IPS-11a (cell line): Measurements from ENCODE around the gene OTOG.

ENCODE experiments used
- H3K4me3 ChIP-seq: one replicate; pipeline ENCODE4 v1.5.1; 2013; ENCODE audit warnings: low read depth, low read length, control low read depth

OTOG gene

DNA sequence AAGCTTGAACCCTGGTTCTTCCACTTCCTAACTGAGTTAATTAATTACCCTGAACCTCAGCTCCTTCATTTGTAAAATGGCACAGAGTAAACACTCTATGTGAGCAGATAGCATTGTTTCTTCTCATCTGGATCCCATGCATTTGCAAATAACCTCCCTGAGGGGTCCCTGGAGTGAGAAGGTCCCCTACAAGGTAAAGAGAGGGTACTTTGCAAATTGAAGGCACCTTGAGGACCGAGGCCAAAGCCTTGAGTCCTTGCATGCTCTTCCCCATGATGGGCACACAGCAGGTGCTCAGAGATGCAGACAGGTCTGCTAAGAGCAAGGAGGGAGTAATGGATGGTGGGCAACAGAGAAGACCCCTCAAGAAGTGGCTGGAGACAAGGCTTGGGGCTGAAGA lies 33.2 kb downstream of the OTOG start:
- no peak overlapping the region for H3K4me3 ChIP-seq

DNA sequence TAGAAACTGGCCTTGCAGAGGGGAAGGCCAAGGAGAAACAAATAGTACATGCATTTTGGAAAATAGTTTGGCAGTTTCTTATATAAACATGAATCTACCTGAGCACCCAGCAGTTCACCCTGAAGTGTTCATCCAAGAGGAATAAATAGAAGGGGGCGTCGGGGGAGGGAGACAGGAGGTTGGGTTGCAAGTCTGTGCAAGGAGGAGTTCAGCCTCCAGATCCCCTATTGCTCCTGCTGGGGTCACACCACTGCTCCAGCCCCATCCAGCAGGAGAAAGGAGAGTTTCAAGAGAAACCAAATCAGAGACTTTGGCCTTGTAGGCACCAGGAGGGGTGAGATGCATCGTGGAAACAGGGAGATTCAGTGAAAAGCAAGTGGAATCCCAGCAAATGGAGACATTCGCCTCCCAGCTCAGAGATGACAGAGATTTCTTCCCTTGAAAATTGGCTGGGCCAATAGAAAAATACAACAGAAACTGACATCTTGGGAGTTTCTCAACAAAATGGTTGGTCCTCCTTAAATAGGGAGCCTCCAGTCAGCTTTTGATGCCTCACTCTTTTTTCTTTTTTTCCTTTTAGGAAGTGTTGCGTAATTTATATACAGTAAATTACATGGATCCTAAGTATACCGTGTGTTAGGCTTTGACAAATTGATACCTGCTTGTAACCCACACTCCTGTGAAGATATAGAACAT lies 34.1 kb downstream of the OTOG start:
- H3K4me3 ChIP-seq: no peak overlapping the region

DNA sequence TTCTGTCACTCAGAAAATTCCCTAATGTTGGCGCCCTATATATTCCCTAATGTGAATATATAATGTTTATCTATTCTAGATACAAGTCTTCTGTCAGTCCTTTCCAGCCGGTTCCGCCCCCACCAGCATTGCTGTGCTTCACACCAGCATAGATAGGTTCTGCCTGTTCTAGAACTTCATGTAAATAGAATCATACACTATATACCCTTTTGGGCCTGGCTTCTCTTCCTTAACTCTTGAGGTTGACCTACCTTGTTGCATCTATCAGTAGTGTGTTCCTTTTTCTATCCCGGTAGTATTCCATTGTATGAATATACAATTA lies 34.6 kb downstream of the OTOG start:
- H3K4me3 ChIP-seq: no peak overlapping the region

DNA sequence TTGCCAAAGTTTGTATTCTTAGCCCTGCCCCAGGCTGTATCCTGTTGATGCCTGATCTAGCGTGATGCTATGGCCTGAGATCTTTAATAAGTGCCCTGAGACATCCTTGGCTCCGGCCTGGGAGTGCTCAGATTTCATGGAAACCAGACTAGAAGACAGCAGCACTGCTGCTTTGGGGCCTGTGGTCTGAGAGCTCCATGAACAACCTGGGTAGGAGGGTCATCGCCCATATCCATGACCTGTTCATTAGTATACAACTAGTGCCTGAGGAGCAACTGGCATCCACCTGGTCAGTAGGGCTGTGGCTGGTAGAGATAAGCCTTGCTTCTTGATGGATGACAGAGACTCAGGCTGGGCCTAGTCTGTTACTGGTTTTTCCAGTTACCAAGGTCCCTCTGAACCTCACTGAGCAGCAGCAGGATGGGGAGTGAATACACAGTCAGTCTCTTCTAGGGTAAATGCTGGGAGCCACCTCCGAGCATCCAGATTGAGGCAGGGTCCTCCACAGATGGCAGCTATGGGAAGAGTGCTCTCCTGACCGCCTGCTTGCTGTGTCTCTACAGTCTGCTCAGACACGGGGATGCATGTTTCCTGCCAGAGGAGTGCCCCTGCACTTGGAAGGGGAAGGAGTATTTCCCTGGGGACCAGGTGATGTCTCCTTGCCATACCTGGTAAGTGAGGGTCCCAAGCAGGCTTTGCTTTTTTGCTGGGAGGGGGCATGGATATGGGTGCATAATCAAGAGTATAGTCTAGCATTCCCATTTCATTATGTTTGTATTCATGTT lies 39.0 kb downstream of the OTOG start:
- H3K4me3 ChIP-seq: no peak overlapping the region

DNA sequence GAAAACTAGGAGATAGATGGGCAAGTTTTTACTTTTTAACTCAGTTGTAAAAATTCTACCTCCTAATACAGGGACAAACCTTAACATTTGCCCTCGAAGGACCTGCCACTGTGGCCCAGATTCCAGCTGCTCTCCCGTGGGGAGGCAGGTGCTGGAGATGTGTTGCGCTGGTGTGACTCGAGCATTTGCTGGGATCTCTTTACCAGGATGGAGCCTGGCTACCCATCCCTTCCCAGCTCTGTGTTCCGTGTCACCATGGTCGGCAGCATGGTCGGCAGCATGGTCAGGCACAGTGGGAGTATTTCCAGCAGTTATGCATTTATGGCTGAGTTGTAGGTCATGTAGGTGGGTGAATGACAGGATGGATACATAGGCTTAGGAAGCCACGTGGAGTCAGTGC lies 41.1 kb downstream of the OTOG start:
- H3K4me3 ChIP-seq: no peak overlapping the region

DNA sequence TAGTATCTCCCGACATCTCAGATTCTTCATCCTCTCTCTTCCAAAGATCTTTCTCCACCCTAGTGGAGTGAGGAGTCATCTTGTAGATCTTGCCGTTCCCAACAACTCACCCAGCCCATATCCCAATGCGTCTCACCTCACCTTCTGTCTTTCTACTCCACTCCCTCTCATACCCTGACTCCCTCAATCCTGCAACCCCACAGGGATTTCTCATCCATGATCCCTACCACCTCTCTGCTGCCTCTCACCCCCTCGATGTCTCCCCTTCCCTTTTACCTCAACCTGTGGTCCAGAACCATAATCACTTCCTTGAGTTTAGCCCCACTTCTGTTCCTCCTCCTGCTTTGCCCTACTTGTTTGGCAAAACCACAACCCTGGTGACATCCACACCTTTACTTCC lies 41.7 kb downstream of the OTOG start:
- H3K4me3 ChIP-seq: no peak overlapping the region

DNA sequence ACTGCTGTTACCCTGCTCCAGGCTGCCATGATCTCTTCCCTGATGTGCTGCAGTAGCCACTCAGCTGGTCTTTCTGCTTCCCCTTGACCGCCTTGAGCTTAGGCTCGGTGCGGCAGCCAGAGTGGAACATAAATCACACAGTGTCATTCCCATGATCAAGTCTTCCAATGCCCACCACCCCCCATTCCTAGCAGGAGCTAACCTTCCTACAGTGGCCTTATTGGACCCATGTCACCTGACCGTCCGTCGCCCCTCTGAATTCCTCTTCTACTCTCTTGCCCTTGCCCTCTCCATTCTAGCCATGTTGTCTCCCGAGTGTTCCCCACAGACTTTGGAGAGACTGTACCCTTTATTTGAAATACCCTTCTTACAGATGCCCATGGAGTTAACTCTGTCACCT lies 43.4 kb downstream of the OTOG start:
- no peak overlapping the region for H3K4me3 ChIP-seq

DNA sequence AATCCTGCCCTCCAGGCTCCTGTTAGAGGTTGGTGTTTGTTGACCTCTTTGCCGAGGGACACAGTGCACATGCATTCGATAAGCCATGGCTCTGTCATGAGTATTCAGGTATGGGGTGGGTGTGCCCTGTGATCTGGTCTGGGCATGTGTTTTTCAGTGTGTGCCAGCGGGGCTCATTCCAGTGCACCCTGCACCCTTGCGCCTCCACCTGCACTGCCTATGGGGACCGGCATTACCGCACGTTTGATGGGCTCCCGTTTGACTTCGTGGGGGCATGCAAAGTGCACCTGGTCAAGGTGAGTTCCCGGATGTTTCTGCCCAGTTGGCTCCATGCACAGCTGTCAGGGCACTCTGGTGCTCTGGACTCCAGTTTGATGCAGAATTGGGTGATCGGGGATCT lies 44.2 kb downstream of the OTOG start:
- no peak overlapping the region for H3K4me3 ChIP-seq

DNA sequence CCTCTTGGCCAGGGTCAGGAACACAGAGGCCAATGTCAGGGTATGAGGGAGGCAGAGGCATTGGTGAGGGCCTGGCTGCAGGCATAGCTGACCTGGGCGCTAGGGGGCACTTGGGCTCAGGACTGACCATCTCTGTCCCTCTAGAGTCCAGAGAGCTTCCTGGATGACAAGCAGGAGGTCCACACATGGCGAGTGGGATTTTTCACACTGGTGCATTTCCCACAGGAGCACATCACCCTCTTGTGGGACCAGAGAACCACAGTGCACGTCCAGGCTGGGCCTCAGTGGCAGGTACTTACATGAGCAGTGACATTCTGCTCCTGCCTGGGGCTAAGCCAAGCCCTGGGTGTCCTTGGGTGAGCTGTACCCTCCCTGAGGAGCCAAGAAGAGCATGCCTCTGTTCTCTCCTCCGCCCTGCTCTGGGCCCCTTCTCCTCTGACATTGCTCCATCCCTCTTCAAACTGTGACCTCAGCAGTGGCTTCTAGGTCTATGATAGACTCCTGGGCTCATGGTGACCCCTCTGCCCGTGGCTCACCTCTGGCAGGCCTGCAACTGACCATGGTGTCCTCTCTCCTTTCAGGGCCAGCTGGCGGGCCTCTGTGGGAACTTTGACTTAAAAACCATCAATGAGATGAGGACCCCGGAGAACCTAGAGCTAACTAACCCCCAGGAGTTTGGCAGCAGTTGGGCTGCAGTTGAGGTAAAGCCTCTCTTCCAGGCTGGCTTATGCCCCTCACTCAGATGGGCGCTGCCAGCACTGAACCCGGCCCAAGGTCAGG lies 46.6 kb downstream of the OTOG start:
- H3K4me3 ChIP-seq: no peak overlapping the region

DNA sequence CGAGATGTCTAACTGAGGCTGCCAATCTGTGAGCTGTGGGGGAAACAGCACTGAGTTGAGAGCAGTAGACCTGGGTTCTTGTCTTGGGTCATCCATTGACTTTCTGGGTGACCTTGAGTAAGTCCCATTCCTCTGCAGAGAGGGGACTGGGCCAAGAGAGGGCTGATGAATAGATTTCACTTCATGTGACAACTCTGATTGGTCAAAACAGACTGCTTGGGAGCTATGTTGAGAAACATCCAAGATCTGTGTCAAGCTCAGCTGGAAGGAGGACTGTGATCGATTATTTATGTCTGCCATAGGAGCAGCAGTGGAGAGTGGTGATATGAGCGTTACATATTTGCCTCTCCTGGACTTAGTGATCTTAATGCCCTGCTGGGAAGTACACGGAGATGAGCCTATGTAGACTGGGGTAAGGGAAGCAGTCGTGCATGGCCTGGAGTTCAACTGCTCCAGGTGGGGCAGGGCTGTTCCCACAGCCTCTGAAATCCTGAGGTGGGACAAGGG lies 47.7 kb downstream of the OTOG start:
- H3K4me3 ChIP-seq: no peak overlapping the region

DNA sequence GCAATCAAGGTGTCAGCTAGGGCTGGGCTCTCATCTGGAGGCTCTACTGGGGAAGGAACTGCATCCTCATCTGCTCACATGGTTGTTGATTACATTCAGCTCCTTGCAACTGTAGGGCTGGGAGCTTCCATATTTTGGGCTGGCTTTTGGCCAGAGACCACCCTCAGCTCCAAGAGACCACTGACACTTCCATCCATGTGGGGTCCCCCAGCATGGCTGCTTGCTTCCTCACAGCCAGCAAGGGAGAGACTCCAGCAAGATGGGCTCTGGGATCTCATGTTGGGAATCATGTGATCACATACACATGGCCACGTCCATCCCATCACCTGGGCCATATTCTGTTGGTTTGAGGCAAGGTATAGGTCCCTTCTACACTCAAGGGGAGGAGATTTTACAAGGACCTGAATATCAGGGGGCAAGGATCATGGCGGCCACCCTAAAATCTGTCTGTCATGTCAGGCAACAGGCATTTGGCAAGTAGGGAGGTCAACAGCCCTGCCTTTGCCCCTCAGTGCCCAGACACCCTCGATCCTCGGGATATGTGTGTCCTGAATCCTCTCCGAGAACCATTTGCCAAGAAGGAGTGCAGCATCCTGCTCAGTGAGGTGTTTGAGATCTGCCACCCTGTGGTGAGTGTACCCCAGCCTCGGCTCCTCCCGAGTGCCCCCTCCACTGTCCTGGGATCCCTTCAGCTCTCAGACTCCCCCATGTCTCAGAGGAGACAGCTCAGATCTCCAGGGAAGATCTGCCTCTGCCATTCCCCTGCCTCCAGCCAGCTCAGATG lies 48.7 kb downstream of the OTOG start:
- no peak overlapping the region for H3K4me3 ChIP-seq

DNA sequence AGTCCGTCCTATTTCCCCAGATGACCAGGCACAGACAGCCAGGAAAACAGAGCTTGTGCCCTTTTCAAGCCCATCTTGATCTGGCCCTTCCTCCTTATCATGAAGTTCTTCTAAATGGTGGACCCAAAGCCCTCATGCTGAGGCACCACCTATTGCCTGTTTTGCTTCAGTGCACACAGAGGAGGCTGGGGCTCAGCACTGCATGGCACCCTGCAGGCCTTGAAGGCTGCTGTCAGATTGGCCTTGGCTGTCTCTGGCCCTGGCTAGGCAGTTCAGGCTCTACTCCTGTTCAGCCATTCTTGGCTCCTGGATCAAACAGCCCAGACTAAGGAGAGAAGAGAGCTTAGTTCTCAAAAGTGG lies 49.2 kb downstream of the OTOG start:
- no peak overlapping the region for H3K4me3 ChIP-seq

DNA sequence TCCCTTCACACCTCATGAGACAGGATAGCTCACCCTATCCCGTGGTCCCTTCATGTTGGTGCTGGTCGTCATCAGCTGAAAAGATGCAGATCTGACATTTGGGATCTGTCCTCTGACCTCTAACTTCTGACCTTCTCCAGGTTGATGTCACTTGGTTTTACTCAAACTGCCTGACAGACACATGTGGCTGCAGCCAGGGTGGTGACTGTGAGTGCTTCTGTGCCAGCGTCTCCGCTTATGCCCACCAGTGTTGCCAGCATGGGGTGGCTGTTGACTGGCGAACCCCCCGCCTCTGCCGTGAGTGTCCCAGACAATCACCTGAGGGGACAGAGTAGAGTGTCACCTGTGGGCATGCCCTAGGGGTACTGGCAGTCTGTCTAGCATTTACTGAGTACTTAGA lies 49.7 kb downstream of the OTOG start:
- no peak overlapping the region for H3K4me3 ChIP-seq

DNA sequence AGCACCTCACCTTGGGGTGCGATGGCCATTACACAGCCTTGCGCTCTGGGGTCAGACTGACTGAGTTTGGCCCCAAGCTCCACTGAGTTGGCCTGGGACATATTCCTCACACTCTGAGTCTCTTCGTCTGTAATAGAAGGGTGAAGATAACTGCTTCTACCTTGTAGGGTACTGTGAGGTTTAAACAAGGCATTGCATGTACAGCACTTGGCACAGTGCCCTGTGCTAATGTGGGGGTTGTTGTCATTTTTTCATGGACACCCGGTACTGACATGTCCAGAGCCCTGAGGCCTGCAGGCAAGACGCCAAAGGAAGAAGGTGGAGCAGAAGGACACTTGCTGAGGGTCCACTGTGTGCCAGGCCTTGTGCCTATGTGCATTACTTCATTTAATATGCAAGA lies 50.7 kb downstream of the OTOG start:
- H3K4me3 ChIP-seq: no peak overlapping the region

DNA sequence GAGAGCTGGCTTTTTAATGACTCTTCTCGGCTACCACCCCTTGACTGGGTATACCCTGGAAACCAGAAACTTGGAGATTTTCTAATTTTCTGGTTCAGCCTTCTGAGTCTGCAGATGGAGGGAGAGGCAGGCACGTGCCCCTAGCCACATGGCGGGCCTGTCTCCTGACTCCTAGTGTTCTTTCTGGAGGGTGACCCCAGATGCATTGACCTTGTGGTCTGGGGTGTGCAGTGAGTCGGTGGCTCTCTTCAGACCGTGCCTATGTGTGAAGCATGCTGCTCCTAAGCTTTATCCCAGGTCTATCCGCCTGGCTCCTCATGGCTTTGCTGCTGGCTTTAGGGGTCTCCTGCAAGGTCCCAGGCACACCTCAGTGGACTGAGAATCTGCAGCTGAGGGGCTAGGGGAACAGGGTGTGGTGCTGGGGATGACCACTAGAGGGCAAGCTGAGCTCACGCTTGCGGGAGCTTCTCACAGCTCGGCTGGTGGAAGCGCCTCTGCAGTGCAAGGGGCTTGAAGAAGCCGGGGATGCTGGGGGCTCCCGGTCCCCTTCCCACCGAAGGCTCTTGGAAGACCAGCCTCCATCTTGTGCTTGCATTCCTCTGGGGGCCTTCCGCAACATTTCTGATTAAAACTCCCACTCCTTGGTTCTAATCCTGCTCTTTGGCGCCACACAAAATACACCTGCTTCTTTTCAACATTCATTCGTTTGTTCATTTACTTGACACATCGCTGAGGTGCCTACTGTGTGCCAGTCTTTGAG lies 51.8 kb downstream of the OTOG start:
- H3K4me3 ChIP-seq: no peak overlapping the region

DNA sequence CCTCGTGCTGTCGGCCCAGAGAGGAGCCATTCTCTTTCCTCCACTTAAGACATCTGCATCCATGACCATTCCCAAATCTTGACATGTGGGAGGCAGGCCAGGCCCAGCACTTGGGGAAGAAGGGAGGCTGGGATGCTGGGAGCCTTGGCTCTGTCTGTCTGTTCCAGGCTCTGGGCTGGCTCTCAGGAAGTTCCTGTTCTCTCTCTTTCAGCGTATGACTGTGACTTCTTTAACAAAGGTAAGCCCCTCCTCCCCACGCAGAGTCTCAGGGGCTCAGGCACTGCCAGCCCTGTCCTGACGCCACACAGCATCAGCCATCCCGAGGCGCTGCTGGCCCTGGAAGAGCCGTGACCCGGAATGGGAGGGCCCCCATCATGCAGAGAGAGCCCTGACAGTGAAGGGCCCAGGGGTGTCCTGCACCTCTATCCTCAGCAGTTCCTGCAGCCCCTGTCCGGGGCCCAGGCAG lies 52.4 kb downstream of the OTOG start:
- no peak overlapping the region for H3K4me3 ChIP-seq

DNA sequence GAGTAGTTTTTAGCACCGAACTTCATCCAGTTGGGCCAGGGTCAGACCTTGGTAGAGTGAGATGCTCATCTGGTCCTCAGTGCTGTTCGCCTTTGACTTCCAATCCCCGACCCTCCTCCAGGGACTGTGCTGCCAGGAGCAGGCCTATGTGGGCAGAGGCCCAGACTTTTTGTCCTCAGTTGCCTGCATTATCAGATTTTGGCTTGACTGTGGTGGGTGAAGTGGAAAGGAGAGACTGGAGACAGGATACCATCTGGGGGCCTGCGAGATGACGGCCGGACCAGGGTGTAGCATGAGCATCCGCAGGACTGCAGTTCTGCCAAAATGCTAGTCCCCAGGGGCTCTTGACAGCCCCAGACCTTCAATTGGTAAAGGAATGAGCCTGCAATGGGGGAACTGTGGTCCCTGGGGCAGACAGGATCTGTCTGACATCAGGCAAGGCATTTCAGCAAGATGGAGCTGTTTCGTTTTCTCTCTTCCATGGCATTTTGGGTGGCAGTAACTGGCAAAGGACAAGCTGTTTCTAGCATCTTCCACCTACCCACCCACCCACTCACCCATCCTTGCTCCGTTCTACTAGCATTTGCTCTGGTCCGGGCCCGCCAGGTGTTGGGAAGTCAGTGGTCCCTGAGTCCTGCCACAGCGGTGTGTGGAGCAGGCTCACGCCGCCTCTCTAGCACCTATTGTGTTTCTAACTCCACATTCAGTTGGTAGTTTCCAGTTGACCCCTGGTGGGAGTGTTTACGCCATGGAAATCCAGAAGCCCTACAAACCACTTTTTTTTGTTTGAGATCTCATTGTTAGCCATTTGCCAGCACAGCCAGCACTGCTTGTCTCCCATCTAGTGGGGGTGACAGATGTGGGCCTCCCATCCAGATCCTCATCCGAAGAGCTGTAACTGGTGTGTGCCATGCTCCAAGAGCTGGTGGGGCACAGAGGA lies 53.5 kb downstream of the OTOG start:
- no peak overlapping the region for H3K4me3 ChIP-seq

DNA sequence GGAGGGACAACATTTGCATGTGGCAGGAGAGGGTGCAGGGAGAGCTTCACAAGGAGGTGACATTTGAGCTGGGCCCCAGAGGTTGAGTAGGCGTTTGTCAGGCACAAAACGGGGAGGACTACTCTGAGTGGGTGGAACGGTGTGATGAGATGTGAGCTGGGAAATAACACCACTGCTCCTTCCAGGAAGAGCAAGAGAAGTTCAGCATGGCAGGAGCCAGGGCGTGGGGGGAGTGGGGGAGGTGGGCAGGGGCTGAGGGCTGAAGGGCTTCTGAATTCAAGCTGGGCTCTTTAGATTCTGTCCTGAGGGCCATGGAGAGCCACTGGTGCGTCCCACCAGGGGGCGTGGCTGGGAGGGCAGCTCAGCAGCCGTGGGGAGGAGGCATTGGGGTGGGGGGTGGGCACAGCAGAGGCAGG lies 54.2 kb downstream of the OTOG start:
- no peak overlapping the region for H3K4me3 ChIP-seq

DNA sequence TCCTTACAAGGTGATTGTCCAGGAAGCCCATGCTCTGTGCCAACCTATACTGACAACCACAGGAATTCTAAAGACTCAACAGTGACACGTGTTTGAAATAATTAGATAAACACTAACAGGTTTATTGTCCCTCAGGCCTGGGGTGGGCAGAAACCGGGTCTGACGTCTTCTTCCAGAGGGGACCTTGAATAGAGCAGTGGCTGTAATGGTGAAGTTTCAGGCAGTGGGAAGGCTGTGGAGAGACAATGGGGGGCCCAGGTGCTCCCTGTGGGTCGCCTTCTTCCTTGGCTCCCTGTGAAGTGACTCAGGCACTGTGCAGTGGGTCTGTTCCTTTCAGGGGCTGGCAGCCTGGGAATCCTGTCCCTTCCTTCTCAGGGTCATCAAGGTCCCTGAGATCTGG lies 54.6 kb downstream of the OTOG start:
- H3K4me3 ChIP-seq: no peak overlapping the region
